ENCODE results near the gene KCNA2.

Gene KCNA2

GRCh38 chr1:110595353-110595710 lies 10.8 kb downstream of the KCNA2 start:
- no peak for TF ChIP-seq CTCF (IDR thresholded peaks at IDR 0.05; ENCODE audit: low read depth, low read length)
- no peak overlapping the region for H3K4me3 ChIP-seq (replicated peaks in 1 of 2; ENCODE audit: low read depth in 2 of 2, low read length in 2 of 2)
- DNase-seq (ENCODE audit: low read depth in 2 of 2) = no peak

GRCh38 chr1:110594456-110595352 lies 11.5 kb downstream of the KCNA2 start:
- DNase-seq (ENCODE audit: low read depth in 2 of 2) = no peak
- no peak overlapping the region for H3K4me3 ChIP-seq (replicated peaks in 1 of 2; ENCODE audit: low read depth in 2 of 2, low read length in 2 of 2)
- TF ChIP-seq CTCF (IDR thresholded peaks at IDR 0.05; ENCODE audit: low read depth, low read length) = no peak

GRCh38 chr1:110593902-110594301 lies 12.3 kb downstream of the KCNA2 start:
- no peak for TF ChIP-seq CTCF (IDR thresholded peaks at IDR 0.05; ENCODE audit: low read depth, low read length)
- no peak overlapping the region for H3K4me3 ChIP-seq (replicated peaks in 1 of 2; ENCODE audit: low read depth in 2 of 2, low read length in 2 of 2)
- DNase-seq (ENCODE audit: low read depth in 2 of 2) = no peak

GRCh38 chr1:110591956-110592355 lies 14.2 kb downstream of the KCNA2 start:
- no peak for TF ChIP-seq CTCF (IDR thresholded peaks at IDR 0.05; ENCODE audit: low read depth, low read length)
- DNase-seq (ENCODE audit: low read depth in 2 of 2) = no peak
- H3K4me3 ChIP-seq (replicated peaks in 1 of 2; ENCODE audit: low read depth in 2 of 2, low read length in 2 of 2) = no peak overlapping the region

- no peak for DNase-seq (ENCODE audit: low read depth in 2 of 2)
- TF ChIP-seq CTCF (IDR thresholded peaks at IDR 0.05; ENCODE audit: low read depth, low read length) = no peak
- H3K4me3 ChIP-seq (replicated peaks in 1 of 2; ENCODE audit: low read depth in 2 of 2, low read length in 2 of 2) = no peak overlapping the region
Measured at GRCh38 chr1:110588991-110589390, 17.2 kb downstream of the KCNA2 start.

- DNase-seq (ENCODE audit: low read depth in 2 of 2) = no peak
- H3K4me3 ChIP-seq (replicated peaks in 1 of 2; ENCODE audit: low read depth in 2 of 2, low read length in 2 of 2) = no peak overlapping the region
- no peak for TF ChIP-seq CTCF (IDR thresholded peaks at IDR 0.05; ENCODE audit: low read depth, low read length)
Measured at GRCh38 chr1:110588486-110588885, 17.7 kb downstream of the KCNA2 start.
